ENCODE measurements around the gene ARL11.

- TF ChIP-seq, protein P1, sequence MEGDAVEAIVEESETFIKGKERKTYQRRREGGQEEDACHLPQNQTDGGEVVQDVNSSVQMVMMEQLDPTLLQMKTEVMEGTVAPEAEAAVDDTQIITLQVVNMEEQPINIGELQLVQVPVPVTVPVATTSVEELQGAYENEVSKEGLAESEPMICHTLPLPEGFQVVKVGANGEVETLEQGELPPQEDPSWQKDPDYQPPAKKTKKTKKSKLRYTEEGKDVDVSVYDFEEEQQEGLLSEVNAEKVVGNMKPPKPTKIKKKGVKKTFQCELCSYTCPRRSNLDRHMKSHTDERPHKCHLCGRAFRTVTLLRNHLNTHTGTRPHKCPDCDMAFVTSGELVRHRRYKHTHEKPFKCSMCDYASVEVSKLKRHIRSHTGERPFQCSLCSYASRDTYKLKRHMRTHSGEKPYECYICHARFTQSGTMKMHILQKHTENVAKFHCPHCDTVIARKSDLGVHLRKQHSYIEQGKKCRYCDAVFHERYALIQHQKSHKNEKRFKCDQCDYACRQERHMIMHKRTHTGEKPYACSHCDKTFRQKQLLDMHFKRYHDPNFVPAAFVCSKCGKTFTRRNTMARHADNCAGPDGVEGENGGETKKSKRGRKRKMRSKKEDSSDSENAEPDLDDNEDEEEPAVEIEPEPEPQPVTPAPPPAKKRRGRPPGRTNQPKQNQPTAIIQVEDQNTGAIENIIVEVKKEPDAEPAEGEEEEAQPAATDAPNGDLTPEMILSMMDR (IDR thresholded peaks at IDR 0.05), result no peak
- TF ChIP-seq POLR2A (IDR thresholded peaks at IDR 0.05), result no peak
Observed at GRCh38 chr13:49636705-49637104, 8.4 kb downstream of the ARL11 start.

All from testis (tissue), 2 donors.